Fibroblast of mammary gland (primary cell): ENCODE data around the gene MPZL2.

Source experiments
- DNase-seq: peaks from one replicate; pipeline ENCODE4 v3.0.0-alpha.2; 2010; ENCODE audit warnings: low read depth
- H3K4me3 ChIP-seq: 2 replicates; pipeline ENCODE4 v1.5.1; 2011; ENCODE audit warnings: low read depth, mild to moderate bottlenecking, low read length, moderate library complexity; ENCODE audit not compliant: control insufficient read depth
- TF ChIP-seq, protein P1 (sequence below): conservative IDR thresholded peaks from 2 replicates; pipeline ENCODE4 v1.5.1; 2011; ENCODE audit warnings: low read depth, low read length, inconsistent platforms; ENCODE audit not compliant: control insufficient read depth, insufficient read depth

The MPZL2 gene

GRCh38 chr11:118216621-118217481, 47.2 kb downstream of the MPZL2 start:
- TF ChIP-seq, protein P1, sequence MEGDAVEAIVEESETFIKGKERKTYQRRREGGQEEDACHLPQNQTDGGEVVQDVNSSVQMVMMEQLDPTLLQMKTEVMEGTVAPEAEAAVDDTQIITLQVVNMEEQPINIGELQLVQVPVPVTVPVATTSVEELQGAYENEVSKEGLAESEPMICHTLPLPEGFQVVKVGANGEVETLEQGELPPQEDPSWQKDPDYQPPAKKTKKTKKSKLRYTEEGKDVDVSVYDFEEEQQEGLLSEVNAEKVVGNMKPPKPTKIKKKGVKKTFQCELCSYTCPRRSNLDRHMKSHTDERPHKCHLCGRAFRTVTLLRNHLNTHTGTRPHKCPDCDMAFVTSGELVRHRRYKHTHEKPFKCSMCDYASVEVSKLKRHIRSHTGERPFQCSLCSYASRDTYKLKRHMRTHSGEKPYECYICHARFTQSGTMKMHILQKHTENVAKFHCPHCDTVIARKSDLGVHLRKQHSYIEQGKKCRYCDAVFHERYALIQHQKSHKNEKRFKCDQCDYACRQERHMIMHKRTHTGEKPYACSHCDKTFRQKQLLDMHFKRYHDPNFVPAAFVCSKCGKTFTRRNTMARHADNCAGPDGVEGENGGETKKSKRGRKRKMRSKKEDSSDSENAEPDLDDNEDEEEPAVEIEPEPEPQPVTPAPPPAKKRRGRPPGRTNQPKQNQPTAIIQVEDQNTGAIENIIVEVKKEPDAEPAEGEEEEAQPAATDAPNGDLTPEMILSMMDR: no peak
- DNase-seq: no peak
- no peak overlapping the region for H3K4me3 ChIP-seq

DNA sequence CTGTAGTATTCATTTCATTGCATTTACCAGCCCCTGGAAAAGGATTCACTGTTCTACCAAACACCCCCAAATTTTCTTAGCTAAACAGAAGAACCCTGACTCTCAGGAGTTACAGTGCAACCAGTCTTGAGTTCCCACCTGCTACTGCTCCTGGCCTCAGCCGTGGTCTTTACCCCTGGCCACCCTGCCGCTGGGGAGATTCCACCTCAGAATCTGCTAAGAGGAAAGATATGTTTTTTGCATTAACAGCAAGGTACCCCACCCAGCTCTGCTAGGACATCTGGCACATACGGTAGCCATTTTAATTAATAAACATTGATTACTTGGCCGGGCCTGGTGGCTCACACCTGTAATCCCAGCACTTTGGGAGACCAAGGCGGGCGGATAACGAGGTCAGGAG, 48.3 kb downstream of the MPZL2 start:
- TF ChIP-seq, protein P1: no peak
- no peak for DNase-seq
- no peak overlapping the region for H3K4me3 ChIP-seq

- DNase-seq: no peak
- TF ChIP-seq, protein P1: no peak
- H3K4me3 ChIP-seq: no peak overlapping the region
These were observed 48.8 kb downstream of the MPZL2 start for GRCh38 chr11:118215262-118215661.

DNA sequence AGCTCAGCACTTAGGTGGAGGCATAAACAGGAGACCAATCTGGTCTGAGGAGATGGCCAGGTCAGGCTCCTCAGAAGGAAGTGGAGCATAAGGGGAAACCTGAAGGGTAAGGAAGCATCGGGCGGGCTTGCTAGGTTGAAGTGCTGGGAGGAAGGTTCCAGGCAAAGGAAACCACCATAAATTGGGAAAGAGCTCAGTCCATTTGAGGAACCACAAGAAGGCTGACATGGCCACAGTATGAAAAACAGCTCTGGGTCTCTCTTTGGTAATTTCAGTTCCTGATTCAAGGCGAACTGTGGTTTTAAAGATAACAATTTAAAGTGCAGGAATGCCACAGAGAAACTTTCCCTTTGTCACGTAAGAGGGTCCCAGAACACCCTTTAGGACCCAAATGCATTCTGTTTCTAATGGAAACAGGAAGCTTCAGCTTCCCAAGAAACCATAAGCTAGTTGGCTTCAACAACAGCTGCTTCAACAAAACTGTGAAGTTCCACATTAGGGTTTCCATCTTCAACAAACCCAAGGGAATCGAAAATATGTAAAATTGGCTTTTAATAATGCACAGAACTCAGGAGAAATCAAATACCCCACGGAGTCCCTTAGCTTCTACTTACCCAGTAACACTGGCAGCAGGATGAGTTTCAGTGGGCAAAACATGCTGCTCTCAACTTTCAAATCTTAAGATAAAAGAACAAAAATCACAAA, 49.7 kb downstream of the MPZL2 start:
- TF ChIP-seq, protein P1: no peak

GRCh38 chr11:118213781-118214180, 50.3 kb downstream of the MPZL2 start:
- TF ChIP-seq, protein P1: no peak
- no peak for DNase-seq
- H3K4me3 ChIP-seq: no peak overlapping the region

More for the DNA sequence above, 49.7 kb downstream of the MPZL2 start:
- H3K4me3 ChIP-seq: no peak overlapping the region
- DNase-seq: no peak

GRCh38 chr11:118213201-118213600, 50.9 kb downstream of the MPZL2 start:
- no peak for DNase-seq
- no peak overlapping the region for H3K4me3 ChIP-seq
- TF ChIP-seq, protein P1: no peak
